ENCODE measurements around the gene PDE4D.

DNA sequence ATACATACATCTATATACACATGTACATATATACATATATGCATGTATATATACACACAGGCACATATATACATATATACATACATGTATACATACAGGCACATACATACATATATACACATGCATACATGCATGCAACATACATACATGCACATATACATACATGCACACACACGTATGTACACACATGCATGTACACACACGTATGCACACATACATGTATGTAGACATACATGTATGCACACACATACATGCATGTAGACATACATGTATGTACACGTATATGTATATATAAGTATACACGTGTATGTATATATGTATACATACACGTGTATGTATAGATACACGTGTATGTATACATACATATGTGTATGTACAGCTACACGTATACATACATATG lies 693.7 kb downstream of the PDE4D start:
- TF ChIP-seq RCOR1 (conservative IDR thresholded peaks at IDR 0.05; ENCODE audit: low read depth, low read length), result no peak
- TF ChIP-seq TCF12 (IDR thresholded peaks at IDR 0.05; ENCODE audit: low read depth, low read length), result no peak
- TF ChIP-seq, protein P1, sequence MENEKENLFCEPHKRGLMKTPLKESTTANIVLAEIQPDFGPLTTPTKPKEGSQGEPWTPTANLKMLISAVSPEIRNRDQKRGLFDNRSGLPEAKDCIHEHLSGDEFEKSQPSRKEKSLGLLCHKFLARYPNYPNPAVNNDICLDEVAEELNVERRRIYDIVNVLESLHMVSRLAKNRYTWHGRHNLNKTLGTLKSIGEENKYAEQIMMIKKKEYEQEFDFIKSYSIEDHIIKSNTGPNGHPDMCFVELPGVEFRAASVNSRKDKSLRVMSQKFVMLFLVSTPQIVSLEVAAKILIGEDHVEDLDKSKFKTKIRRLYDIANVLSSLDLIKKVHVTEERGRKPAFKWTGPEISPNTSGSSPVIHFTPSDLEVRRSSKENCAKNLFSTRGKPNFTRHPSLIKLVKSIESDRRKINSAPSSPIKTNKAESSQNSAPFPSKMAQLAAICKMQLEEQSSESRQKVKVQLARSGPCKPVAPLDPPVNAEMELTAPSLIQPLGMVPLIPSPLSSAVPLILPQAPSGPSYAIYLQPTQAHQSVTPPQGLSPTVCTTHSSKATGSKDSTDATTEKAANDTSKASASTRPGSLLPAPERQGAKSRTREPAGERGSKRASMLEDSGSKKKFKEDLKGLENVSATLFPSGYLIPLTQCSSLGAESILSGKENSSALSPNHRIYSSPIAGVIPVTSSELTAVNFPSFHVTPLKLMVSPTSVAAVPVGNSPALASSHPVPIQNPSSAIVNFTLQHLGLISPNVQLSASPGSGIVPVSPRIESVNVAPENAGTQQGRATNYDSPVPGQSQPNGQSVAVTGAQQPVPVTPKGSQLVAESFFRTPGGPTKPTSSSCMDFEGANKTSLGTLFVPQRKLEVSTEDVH (IDR thresholded peaks at IDR 0.05; ENCODE audit: low read depth, partially characterized antibody), result no peak
- TF ChIP-seq, protein P2, sequence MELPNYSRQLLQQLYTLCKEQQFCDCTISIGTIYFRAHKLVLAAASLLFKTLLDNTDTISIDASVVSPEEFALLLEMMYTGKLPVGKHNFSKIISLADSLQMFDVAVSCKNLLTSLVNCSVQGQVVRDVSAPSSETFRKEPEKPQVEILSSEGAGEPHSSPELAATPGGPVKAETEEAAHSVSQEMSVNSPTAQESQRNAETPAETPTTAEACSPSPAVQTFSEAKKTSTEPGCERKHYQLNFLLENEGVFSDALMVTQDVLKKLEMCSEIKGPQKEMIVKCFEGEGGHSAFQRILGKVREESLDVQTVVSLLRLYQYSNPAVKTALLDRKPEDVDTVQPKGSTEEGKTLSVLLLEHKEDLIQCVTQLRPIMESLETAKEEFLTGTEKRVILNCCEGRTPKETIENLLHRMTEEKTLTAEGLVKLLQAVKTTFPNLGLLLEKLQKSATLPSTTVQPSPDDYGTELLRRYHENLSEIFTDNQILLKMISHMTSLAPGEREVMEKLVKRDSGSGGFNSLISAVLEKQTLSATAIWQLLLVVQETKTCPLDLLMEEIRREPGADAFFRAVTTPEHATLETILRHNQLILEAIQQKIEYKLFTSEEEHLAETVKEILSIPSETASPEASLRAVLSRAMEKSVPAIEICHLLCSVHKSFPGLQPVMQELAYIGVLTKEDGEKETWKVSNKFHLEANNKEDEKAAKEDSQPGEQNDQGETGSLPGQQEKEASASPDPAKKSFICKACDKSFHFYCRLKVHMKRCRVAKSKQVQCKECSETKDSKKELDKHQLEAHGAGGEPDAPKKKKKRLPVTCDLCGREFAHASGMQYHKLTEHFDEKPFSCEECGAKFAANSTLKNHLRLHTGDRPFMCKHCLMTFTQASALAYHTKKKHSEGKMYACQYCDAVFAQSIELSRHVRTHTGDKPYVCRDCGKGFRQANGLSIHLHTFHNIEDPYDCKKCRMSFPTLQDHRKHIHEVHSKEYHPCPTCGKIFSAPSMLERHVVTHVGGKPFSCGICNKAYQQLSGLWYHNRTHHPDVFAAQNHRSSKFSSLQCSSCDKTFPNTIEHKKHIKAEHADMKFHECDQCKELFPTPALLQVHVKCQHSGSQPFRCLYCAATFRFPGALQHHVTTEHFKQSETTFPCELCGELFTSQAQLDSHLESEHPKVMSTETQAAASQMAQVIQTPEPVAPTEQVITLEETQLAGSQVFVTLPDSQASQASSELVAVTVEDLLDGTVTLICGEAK (IDR thresholded peaks at IDR 0.05; ENCODE audit: borderline replicate concordance), result no peak
- TF ChIP-seq FOS (IDR thresholded peaks at IDR 0.05; ENCODE audit: borderline replicate concordance, extremely low read depth, insufficient read length), result no peak
- TF ChIP-seq, protein P3, sequence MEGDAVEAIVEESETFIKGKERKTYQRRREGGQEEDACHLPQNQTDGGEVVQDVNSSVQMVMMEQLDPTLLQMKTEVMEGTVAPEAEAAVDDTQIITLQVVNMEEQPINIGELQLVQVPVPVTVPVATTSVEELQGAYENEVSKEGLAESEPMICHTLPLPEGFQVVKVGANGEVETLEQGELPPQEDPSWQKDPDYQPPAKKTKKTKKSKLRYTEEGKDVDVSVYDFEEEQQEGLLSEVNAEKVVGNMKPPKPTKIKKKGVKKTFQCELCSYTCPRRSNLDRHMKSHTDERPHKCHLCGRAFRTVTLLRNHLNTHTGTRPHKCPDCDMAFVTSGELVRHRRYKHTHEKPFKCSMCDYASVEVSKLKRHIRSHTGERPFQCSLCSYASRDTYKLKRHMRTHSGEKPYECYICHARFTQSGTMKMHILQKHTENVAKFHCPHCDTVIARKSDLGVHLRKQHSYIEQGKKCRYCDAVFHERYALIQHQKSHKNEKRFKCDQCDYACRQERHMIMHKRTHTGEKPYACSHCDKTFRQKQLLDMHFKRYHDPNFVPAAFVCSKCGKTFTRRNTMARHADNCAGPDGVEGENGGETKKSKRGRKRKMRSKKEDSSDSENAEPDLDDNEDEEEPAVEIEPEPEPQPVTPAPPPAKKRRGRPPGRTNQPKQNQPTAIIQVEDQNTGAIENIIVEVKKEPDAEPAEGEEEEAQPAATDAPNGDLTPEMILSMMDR (IDR thresholded peaks at IDR 0.05 in 2 of 3, conservative IDR thresholded peaks at IDR 0.05 in 1 of 3; ENCODE audit: control insufficient read depth in 2 of 3, extremely low read depth in 1 of 3, insufficient read depth in 1 of 3, low read depth in 3 of 3, low read length in 3 of 3), result no peak
- TF ChIP-seq SREBF2 (IDR thresholded peaks at IDR 0.05; ENCODE audit: low read length), result no peak
- TF ChIP-seq TCF7 (IDR thresholded peaks at IDR 0.05; ENCODE audit: borderline replicate concordance), result no peak
- TF ChIP-seq, protein P4, sequence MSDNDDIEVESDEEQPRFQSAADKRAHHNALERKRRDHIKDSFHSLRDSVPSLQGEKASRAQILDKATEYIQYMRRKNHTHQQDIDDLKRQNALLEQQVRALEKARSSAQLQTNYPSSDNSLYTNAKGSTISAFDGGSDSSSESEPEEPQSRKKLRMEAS (IDR thresholded peaks at IDR 0.05; ENCODE audit: low read depth, low read length), result no peak
- TF ChIP-seq CEBPB (IDR thresholded peaks at IDR 0.05; ENCODE audit: borderline replicate concordance in 1 of 2, low read depth in 2 of 2, low read length in 2 of 2), result no peak

Data from GM12878 (cell line).